Skin of body (tissue), 2 donors: ENCODE measurements around the gene FAS. TPM values are rescaled to one million over a fixed set of nuclear protein-coding genes. Genes with fewer than 3 reads are reported as not detected.

Source experiments
- DNase-seq: peaks from one replicate; lab custom pipeline; 2025; lab: John Stamatoyannopoulos, UW
- total RNA-seq: library from RNA; depleted of rRNA; stranded (reverse); fragments of >200 nt; gene quantifications from one replicate; pipeline ENCODE4 v1.2.3, GENCODE V29; 2014

FAS gene
- total RNA-seq, 1 donor from 2014 or later, result 28.6 TPM

GRCh38 chr10:88971221-88972061 lies 19.2 kb upstream of the FAS start:
- DNase-seq, result no peak

GRCh38 chr10:88974012-88974411 lies 16.6 kb upstream of the FAS start:
- DNase-seq, result no peak

DNA sequence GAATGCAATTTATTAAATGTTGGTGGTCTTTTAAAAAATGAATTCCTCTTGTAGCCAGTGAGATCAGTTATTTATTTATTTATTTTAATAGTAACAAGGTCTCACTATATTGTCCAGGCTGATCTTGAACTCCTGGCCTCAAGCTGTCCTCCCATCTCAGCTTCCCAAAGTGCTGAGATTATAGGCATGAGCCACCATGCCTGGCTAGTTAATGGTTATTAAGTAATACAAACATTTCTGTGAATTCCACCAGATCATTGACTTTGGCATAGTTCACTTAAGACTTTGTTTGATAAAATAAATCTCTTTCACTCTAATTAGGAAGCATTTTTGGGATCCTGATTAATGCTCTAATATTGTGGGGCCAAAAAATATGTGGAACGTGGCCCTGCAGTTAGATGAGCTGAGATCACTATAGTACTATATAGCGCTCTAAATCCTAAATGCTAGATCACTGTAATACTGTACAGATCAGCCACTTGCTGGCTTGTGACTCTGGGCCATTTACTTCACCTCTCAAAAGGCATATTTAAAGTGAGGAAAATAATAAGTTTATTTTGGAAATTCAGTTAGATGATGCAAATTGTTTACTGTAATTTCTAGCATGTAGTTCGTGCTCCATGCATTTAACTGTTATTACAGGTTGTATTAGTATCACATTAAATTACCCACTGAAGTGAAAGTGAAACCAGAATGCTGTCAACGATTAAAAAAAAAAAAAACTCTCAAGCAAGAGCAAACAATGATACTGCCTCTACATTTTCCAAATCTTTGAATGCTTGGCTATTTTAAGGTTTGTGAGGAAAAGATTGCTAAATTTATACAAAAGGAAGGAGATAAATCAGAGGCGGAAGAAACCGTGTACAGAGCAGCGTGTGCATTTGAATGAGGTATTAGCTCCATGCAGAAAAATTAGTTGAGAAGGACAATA lies 15.9 kb upstream of the FAS start:
- no peak for DNase-seq

GRCh38 chr10:88975377-88975720 lies 15.2 kb upstream of the FAS start:
- DNase-seq, result no peak

DNA sequence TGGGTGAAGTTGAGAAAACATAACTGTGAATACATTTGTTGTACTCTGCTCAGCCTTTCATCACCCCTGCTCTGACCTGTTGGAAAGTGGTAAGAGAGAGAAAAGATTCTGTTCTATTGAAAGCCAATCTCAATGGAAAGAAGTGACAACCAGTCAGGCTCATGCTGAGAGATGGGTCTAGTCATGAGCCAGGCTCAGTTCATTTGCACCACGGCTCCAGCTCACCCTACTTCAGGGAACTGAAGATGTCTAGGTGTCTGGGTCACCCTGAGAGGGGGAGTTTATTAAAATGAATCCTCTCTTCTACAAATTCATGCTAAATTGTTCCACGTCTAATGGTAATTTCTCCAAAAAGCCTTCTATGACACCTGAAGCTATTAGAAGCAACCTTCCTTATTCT lies 12.1 kb upstream of the FAS start:
- DNase-seq, result no peak

DNA sequence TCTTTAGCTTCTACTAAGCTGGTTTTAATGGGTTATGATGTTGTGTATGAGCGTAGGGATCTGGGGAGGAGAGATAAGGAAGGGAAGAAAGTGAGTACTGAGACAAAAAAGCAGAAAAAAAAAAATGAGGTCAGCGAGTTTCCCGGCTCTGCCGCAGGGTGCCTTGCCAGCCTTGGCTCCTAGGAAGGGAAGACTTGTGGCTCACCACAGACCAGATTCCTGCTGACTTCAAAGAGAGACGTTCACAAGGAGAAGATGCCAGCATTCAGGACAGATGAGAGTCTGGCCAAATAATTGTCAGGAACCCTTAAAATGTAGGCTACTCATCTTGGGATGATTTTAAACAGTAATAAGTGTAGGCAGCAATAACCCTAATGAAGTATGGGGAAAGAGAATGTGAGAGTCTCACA lies 11.4 kb upstream of the FAS start:
- DNase-seq, result no peak

- no peak for DNase-seq
These were observed 11.0 kb upstream of the FAS start for GRCh38 chr10:88979603-88980002.

DNA sequence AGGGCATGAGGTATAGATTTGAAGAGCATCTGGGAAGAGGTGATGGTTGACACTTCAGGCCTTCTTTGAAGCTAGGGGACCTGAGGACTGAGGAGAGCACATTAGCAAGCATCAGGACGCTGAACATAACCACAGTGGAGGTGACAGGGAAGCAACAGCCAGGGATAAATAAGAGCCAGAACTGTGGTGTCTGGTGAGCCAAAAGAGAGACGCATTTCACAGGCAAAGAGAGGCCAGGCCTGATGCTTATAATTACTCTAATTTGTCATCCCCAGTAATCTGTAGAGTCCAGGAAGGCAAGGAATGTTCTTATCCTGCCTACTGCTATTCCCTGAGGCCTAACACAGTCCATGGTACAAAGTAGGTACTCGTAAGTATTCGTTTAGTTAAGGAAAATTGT lies 10.4 kb upstream of the FAS start:
- DNase-seq, result no peak

DNA sequence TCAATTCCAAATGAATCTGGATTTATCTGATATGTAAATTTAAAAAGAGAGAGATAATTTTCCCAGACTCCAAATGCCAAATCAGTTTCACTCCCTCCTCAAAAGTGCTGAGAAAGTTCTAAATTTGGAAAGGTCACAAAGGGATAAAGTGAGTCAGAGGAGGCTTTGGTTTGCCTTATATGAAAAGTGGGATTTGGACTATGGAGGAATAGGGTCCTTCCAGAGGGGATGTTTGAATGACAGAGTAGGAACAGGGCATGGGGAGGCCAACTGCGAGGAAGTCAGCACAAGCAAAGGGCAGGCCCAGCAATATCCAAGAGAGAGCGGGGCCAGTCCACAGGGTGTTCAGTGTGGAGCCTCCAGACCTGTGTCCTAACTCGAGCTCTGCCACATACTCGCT lies 9.8 kb upstream of the FAS start:
- DNase-seq, result no peak

GRCh38 chr10:88981435-88981834 lies 9.2 kb upstream of the FAS start:
- DNase-seq, result no peak

GRCh38 chr10:88982366-88982765 lies 8.2 kb upstream of the FAS start:
- DNase-seq, result no peak

- DNase-seq, result no peak
These were observed 7.4 kb upstream of the FAS start for GRCh38 chr10:88983206-88983605.

DNA sequence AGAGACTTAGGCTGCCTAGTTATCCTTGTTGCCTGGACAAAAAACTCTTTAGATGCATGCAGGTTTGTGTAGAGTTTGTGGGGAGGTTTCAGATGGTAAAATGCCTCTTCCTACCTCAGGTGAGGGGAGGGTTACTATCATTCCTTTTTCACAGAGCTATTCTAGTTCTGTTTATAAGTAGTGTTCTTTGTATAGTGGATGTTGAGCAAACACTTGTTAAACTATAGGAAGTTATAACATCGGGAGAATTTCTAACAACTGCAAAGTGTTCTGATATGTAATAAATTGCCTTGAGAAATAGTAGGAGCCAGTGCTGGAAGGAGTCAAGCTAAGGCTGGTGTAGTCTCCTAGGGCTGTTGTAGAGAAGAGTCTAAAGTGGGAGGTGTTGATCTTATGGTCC lies 6.7 kb upstream of the FAS start:
- DNase-seq, result no peak

- DNase-seq, result no peak
These were observed 6.1 kb upstream of the FAS start for GRCh38 chr10:88984525-88984924.

DNA sequence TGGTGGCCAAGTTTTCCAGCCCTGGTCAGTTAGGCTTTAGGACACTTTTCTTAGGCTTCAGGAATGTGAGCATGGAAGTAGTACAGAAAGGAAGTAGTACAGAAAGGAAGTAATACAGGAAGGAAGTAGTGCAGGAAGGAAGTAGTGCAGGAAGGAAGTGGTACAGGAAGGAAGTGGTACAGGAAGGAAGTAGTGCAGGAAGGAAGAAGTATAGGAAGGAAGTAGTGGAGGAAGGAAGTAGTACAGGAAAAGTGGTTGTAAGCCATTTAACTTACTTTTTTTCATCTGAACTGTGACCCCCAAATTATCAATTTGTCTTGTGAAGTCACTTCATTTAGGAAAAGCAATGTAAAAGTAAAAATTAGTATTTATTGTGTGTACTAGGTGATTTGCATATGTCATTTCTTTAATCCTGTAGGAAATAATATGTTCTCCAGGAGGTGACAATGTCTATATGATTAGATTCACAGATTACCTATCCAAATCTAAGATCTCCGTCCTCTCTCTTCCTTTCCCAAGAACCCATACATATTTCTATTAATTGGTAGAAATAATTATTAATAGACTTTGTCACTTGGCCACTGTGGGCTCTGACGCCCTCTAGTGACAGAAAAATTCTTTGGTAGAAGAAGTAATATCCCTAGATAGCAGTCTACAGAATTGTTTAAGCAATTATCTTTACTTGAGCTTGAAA lies 3.9 kb upstream of the FAS start:
- peak; percentile 31 for DNase-seq

DNA sequence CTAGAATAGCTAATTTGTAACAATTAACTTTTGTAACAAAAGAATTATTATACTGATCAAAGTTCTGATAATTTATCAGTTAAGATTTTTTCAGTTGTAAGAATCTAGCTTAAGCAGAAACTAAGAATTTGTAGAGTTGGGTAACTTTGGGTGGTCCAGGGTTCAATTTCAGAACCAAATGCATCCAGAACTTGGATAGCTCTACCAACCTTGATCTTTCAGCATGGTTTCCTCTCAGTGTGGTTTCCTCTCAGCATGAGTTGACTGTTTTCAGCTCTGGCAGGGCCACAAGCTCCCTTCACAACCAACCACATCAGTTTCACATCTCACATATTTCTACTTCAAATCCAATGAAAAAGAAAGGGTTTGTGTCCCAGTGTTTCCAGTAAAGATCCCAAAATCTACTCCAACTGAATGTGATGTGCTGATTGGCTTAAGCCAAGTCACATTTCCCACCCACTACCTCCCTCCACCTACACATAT lies 3.3 kb upstream of the FAS start:
- no peak for DNase-seq

DNA sequence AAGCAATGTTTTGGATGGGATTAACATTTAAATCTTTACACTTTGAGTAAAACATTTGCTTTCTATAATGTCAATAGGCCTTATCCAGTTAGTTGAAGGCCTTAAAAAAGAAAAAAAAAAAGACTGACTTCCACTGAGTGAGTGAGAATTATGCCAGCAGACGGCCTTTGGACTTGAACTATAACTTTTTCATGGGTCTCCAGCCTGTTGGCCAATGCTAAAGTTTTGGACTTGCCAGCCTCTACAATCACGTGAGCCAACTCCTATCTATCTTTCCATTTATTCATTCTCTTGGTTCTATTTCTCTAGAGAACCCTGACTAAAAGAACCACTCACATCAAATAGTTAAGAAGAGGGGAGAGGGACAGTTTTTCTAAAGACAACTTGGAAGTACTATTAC lies 2.8 kb upstream of the FAS start:
- DNase-seq, result no peak

- no peak for DNase-seq
These were observed 1.2 kb upstream of the FAS start for GRCh38 chr10:88989423-88989822.

- DNase-seq, result peak; percentile 65
These were observed 694 bp upstream of the FAS start for GRCh38 chr10:88989824-88990383.

DNA sequence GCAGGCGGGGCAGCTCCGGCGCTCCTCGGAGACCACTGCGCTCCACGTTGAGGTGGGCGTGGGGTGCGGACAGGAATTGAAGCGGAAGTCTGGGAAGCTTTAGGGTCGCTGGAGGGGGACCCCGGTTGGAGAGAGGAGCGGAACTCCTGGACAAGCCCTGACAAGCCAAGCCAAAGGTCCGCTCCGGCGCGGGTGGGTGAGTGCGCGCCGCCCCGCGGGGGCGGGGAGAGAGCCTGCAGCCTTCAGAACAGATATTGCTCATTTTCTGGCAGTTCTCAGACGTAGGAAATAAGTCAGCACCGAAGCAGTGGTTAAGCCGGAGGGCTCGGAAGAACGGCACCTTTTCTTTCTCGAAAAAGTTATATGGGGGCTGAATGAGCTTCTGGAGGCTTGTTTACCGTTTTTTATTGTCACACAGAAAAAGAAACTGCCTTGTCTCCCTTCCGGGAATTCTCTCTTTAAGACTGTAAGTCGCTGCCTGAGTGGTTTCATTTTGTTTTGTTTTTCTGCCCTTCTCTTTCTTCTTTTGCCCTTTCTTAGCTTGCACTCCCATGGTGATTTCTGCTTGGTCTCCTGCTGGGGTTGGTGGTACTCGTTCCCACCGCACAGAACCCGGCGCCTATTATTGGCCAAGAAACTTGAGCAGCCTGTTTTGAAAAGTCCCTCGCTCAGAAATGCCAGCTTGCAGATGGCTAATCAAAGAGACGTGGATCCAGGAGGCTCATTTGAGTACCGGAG lies 732 bp downstream of the FAS start:
- peak; percentile 75 for DNase-seq

DNA sequence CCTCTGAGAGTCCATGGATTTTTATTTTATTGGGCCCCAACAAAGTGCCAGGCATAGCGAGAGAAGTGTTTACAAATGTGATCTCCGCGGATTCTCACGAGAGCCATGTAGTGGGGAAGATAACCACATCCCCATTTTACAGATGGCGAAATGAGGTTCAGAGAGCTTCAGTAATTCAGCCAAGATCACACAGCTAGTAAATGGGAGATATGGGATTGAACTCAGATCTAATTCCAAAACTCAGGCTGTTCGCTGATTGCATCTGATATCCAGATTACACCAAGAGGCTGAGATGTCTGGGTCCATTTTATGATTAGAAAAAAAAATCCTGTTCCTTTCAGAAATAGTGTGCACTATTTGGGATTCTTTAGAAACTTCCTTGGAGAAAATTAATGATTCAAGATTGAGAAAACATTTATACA lies 1.3 kb downstream of the FAS start:
- DNase-seq, result no peak
